Testis (tissue), 3 donors: ENCODE results near the gene BBLN. TPM values are rescaled to one million over a fixed set of nuclear protein-coding genes. Genes with fewer than 3 reads are reported as not detected.

Experiments used
- DNase-seq: peaks from one replicate; pipeline ENCODE4 v3.0.0-alpha.2; 2019
- H3K27ac ChIP-seq, 2 donors: fragments of 200-600 bp; sonication (generic); one replicate each; pipeline ENCODE4 v1.5.1; 2019
- H3K27me3 ChIP-seq: fragments of 200-600 bp; sonication (generic); one replicate; pipeline ENCODE4 v1.5.1; 2019
- H3K36me3 ChIP-seq: fragments of 200-600 bp; sonication (generic); one replicate; pipeline ENCODE4 v1.5.1; 2017; ENCODE audit warnings: low read depth; ENCODE audit errors: missing control alignments
- H3K4me1 ChIP-seq: fragments of 200-600 bp; sonication (generic); one replicate; pipeline ENCODE4 v1.5.1; 2019
- H3K4me3 ChIP-seq, 2 donors: fragments of 200-600 bp; sonication (generic); one replicate each; pipeline ENCODE4 v1.5.1; 2017 to 2019
- H3K9me3 ChIP-seq: fragments of 200-600 bp; sonication (generic); one replicate; pipeline ENCODE4 v1.5.1; 2017
- CTCF ChIP-seq, 3 experiments: fragments of 450-650 bp in 2 of 3; fragments of 200-600 bp in 1 of 3; sonication (generic) in 1 of 3; IDR thresholded peaks; one replicate each; pipeline ENCODE4 v1.5.1; 2016 to 2019; ENCODE audit warnings: antibody characterized with exemption in 3 of 3, mild to moderate bottlenecking in 2 of 3, moderate library complexity in 1 of 3
- POLR2A ChIP-seq: fragments of 450-650 bp; IDR thresholded peaks from one replicate; pipeline ENCODE4 v1.6.1; 2017; ENCODE audit warnings: antibody characterized with exemption, mild to moderate bottlenecking, moderate library complexity
- WGBS, 2 donors: methylation state at CpG; one replicate each; pipeline ENCODE4 v1.1.5; 2018; 5-methylcytosine and 5-hydroxymethylcytosine counted together
- intact Hi-C: fragments of 100-400 bp; cut with DNase I; formaldehyde crosslinking; loops from one replicate; pipeline ENCODE4 v1.15.1; 2023; ENCODE audit warnings: low total_unique reads
- polyA plus RNA-seq: library from polyadenylated mRNA; stranded (reverse); fragments of 350-450 nt; fragmentation: Illumina TruSeq; extraction: RNeasy Lipid Tissue Mini Kit (QIAGEN cat#74804); gene quantifications from one replicate; pipeline ENCODE4 v1.2.3, GENCODE V29; 2014; ENCODE audit warnings: low read depth, low replicate concordance; ENCODE audit not compliant: insufficient read depth
- total RNA-seq, 2 donors: library from RNA; depleted of rRNA; stranded (reverse); fragments of >200 nt; gene quantifications; one replicate each; pipeline ENCODE4 v1.2.3, GENCODE V29; 2016

BBLN gene
- total and polyA plus RNA-seq, 3 donors from 2014 or later, result 56.9 to 225 (median 219) TPM

GRCh38 chr9:128163523-128164306 is 3.6 kb downstream of the BBLN start:
- Histone ChIP-seq H3K4me1 (peaks cover 5% of the 10 kb centered on the region), H3K36me3 (no peaks in the 10 kb centered on the region), H3K27ac (no peak overlapping the region), H3K4me3 (no peak overlapping the region), H3K27me3 (no peaks in the 10 kb centered on the region), H3K9me3 (no peaks in the 10 kb centered on the region)
- TF ChIP-seq CTCF (IDR thresholded peaks at IDR 0.05), result no peak
- no peak for TF ChIP-seq POLR2A
- WGBS, 2 donors, result 96% methylated on average over 10 of the region's 10 CpGs; no CpG with 5 or more reads in 1 of the 2 donors
- intact Hi-C loops, result no loop called here
- no peak for DNase-seq

DNA sequence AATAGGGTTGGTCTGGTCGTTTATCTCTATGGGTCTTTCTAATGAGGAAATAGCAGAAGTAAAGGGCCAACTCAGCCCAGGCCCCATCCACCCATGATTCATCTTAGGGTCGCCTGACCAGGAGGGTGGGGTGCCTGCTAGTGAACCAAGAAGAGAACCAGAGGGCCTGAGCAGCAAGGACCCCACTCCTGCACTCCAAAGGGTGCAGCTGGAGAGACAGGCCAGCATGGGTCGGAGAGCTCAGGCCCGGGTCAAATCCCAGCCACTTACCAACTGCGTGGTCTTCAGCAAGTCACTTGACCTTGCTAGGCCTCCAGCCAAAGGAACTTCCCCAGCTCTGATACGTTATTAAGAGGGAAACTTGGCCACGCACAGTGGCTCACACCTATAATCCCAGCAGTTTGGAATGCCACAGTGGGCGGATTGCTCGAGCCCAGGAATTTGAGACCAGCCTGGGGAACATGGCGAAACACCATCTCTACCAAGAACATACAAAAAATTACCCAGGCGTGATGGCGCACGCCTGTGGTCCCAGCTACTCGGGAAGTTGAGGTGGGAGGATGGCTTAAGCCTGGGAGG is 4.3 kb downstream of the BBLN start:
- 72 to 77% methylated on average over 14 of the region's 14 CpGs for WGBS, 2 donors
- no peaks in the 10 kb centered on the region for H3K27me3 ChIP-seq
- TF ChIP-seq POLR2A (no peak), CTCF (IDR thresholded peaks at IDR 0.05) (no peak)
- no peak overlapping the region for H3K27ac ChIP-seq
- H3K36me3 ChIP-seq, result no peaks in the 10 kb centered on the region
- intact Hi-C loops, result no loop called here
- DNase-seq, result no peak
- H3K4me3 ChIP-seq, result no peak overlapping the region
- H3K9me3 ChIP-seq, result no peaks in the 10 kb centered on the region
- H3K4me1 ChIP-seq, result peaks cover 5% of the 10 kb centered on the region

DNA sequence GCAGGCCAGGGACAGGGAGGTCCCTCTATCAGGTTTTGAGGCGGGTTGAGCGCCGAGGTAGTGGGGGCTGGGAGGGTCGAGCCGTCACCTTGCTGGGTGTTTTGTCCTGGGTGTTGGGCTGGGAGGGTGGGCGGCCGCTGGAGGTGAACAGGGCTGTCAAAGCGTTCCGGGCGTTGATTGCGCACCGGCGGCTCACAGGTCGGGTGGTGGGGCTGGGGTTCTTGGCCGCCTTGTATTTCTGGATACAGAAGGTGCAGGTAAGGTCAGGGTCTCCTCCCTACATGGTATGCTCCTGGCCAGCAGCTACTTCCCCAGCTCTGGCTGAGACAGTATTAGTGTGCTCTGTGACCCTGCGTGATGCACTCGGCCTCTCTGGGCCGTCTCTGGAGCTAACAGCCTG is 6.1 kb downstream of the BBLN start:
- no peak overlapping the region for H3K27ac ChIP-seq
- no peak for DNase-seq
- no peak overlapping the region for H3K4me3 ChIP-seq
- H3K9me3 ChIP-seq, result no peaks in the 10 kb centered on the region
- TF ChIP-seq POLR2A (no peak), CTCF (IDR thresholded peaks at IDR 0.05) (no peak)
- intact Hi-C loops, result no loop called here
- H3K4me1 ChIP-seq, result no peaks in the 10 kb centered on the region
- H3K27me3 ChIP-seq, result no peaks in the 10 kb centered on the region
- WGBS, 2 donors, result 86 to 92% methylated on average over 18 of the region's 18 CpGs
- no peaks in the 10 kb centered on the region for H3K36me3 ChIP-seq

GRCh38 chr9:128167209-128167608 is 7.1 kb downstream of the BBLN start:
- no peaks in the 10 kb centered on the region for H3K27me3 ChIP-seq
- H3K36me3 ChIP-seq, result no peaks in the 10 kb centered on the region
- 92 to 100% methylated on average over 4 of the region's 4 CpGs for WGBS, 2 donors
- TF ChIP-seq POLR2A, result no peak
- no peak for TF ChIP-seq CTCF (IDR thresholded peaks at IDR 0.05)
- H3K27ac ChIP-seq, result no peak overlapping the region
- intact Hi-C loops, result no loop called here
- DNase-seq, result no peak
- no peak overlapping the region for H3K4me3 ChIP-seq
- H3K4me1 ChIP-seq, result no peaks in the 10 kb centered on the region
- no peaks in the 10 kb centered on the region for H3K9me3 ChIP-seq
